ENCODE measurements around the gene UBA1. TPM values are rescaled to one million over a fixed set of nuclear protein-coding genes. Genes with fewer than 3 reads are reported as not detected.

Gene UBA1
- total and polyA plus RNA-seq, 10 of the 15 experiments (the other 5 are each of a cell fraction or from before 2014, with no cell fraction given), result 60.4 to 314 (median 216) TPM

- TF ChIP-seq BMI1 (IDR thresholded peaks at IDR 0.05; ENCODE audit: borderline replicate concordance), result no peak
- no peak for TF ChIP-seq ASH2L (IDR thresholded peaks at IDR 0.05; ENCODE audit: borderline replicate concordance, low read depth)
- no peak for TF ChIP-seq NFYA (IDR thresholded peaks at IDR 0.05; ENCODE audit: borderline replicate concordance, low read depth, low read length)
- TF ChIP-seq CREM (IDR thresholded peaks at IDR 0.05; ENCODE audit: low read depth), result no peak
- TF ChIP-seq EZH2 (IDR thresholded peaks at IDR 0.05; ENCODE audit: borderline replicate concordance, control insufficient read depth, low read depth, low read length), result no peak
- TF ChIP-seq EED (IDR thresholded peaks at IDR 0.05; ENCODE audit: low read depth), result no peak
- peak; percentile 25; the same call in 1 of the 2 replicates for TF ChIP-seq TCF12 (IDR thresholded peaks at IDR 0.05; ENCODE audit: low read depth, low read length)
- no peak for TF ChIP-seq ZBTB33 (IDR thresholded peaks at IDR 0.05)
- no peak for TF ChIP-seq FOS (IDR thresholded peaks at IDR 0.05; ENCODE audit: borderline replicate concordance, extremely low read depth, insufficient read length)
- TF ChIP-seq CBFB (IDR thresholded peaks at IDR 0.05; ENCODE audit: low read depth), result no peak
- peak; percentile 34; the same call in 1 of the 2 replicates for TF ChIP-seq MXI1 (IDR thresholded peaks at IDR 0.05; ENCODE audit: low read depth, low read length)
- TF ChIP-seq ZNF622 (IDR thresholded peaks at IDR 0.05), result no peak
- TF ChIP-seq NR2F1 (conservative IDR thresholded peaks at IDR 0.05), result 0 out of 2 replicates have a peak, but pooled peaks have one; percentile 34
- no peak for TF ChIP-seq RFX5 (IDR thresholded peaks at IDR 0.05; ENCODE audit: low read depth, low read length)
- TF ChIP-seq POU2F2 (IDR thresholded peaks at IDR 0.05; ENCODE audit: borderline replicate concordance, low read depth, low read length), result no peak
Observed at GRCh38 chrX:47191331-47191730, 2.3 kb upstream of the UBA1 start (continued).

Data from GM12878 (cell line).